DND-41 (cell line): ENCODE measurements around the gene DNM2.

Experiments used
- EZH2 ChIP-seq: IDR thresholded peaks from 3 replicates; pipeline ENCODE4 v1.6.1; 2012; ENCODE audit warnings: borderline replicate concordance, low read depth, mild to moderate bottlenecking, moderate library complexity, low read length, inconsistent platforms; ENCODE audit not compliant: severe bottlenecking
- TF ChIP-seq, protein P1 (sequence below): IDR thresholded peaks from 2 replicates; pipeline ENCODE4 v1.5.1; 2012; ENCODE audit warnings: borderline replicate concordance, low read length, moderate library complexity, mild to moderate bottlenecking; ENCODE audit not compliant: poor library complexity, severe bottlenecking; ENCODE audit errors: extremely low read depth

DNA sequence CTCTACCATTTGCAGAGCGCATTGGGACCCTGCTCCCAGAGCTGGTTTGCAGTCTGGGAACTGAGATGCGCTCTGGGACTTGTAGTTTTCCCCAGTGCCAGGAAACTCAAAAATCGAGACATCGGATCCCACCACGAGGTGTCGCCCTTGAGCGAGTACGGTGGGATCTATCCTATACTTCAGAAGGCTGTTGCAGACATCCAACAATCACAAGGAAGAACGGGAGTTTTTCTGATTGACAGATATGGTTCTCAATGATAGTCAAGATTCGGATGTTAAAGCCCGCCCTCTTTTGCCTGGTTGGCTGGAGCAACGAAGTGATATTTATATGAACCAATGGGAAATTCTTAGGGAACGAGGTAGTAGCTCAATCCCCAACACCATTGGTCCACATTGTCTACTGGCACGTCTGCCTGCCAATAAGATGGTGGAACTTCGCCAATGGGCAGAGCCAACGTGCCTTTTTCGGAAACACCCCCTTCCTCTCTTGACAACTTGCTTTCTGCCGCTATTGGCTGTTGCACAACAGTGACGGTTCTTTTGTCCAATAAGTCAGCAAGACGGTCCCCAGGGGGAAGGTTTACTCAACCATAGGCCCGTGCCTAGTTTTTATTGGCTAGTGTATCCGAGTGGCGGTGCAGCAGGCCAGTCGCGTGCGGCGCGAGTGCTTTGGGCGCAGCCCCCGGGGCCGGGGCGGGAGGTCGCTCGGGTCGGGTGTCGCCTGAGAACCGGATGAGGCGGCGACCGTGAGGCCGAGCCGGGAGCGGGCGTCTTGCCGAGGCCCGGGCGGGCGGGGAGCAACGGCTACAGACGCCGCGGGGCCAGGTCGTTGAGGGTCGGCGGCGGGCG lies at the start of gene DNM2:
- TF ChIP-seq, protein P1, sequence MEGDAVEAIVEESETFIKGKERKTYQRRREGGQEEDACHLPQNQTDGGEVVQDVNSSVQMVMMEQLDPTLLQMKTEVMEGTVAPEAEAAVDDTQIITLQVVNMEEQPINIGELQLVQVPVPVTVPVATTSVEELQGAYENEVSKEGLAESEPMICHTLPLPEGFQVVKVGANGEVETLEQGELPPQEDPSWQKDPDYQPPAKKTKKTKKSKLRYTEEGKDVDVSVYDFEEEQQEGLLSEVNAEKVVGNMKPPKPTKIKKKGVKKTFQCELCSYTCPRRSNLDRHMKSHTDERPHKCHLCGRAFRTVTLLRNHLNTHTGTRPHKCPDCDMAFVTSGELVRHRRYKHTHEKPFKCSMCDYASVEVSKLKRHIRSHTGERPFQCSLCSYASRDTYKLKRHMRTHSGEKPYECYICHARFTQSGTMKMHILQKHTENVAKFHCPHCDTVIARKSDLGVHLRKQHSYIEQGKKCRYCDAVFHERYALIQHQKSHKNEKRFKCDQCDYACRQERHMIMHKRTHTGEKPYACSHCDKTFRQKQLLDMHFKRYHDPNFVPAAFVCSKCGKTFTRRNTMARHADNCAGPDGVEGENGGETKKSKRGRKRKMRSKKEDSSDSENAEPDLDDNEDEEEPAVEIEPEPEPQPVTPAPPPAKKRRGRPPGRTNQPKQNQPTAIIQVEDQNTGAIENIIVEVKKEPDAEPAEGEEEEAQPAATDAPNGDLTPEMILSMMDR: peak; percentile 93
- TF ChIP-seq EZH2: no peak
